ENCODE measurements around the gene UCN2.

DNA sequence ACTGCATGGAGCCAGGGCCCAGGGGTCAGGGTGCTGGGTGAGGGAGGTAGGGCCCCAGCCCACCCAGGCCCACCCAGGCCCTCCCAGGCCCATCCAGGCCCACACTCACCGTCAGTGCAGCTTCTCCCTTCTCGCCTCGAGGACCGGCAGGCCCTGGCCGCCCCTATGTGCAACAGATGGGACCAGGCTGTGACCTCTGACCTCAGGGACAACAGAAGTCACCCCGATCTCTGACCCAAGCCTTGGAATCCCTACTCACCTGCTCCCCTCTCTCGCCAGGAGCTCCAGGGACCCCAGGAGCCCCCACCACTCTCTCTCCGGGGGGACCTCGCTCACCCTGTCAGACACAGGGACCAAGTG, 2.8 kb upstream of the UCN2 start:
- TF ChIP-seq, protein P1, sequence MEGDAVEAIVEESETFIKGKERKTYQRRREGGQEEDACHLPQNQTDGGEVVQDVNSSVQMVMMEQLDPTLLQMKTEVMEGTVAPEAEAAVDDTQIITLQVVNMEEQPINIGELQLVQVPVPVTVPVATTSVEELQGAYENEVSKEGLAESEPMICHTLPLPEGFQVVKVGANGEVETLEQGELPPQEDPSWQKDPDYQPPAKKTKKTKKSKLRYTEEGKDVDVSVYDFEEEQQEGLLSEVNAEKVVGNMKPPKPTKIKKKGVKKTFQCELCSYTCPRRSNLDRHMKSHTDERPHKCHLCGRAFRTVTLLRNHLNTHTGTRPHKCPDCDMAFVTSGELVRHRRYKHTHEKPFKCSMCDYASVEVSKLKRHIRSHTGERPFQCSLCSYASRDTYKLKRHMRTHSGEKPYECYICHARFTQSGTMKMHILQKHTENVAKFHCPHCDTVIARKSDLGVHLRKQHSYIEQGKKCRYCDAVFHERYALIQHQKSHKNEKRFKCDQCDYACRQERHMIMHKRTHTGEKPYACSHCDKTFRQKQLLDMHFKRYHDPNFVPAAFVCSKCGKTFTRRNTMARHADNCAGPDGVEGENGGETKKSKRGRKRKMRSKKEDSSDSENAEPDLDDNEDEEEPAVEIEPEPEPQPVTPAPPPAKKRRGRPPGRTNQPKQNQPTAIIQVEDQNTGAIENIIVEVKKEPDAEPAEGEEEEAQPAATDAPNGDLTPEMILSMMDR (conservative IDR thresholded peaks at IDR 0.05): no peak
- no peak for TF ChIP-seq ZFX (IDR thresholded peaks at IDR 0.05)
